ENCODE results near the gene DAB2IP.

Gene DAB2IP

DNA sequence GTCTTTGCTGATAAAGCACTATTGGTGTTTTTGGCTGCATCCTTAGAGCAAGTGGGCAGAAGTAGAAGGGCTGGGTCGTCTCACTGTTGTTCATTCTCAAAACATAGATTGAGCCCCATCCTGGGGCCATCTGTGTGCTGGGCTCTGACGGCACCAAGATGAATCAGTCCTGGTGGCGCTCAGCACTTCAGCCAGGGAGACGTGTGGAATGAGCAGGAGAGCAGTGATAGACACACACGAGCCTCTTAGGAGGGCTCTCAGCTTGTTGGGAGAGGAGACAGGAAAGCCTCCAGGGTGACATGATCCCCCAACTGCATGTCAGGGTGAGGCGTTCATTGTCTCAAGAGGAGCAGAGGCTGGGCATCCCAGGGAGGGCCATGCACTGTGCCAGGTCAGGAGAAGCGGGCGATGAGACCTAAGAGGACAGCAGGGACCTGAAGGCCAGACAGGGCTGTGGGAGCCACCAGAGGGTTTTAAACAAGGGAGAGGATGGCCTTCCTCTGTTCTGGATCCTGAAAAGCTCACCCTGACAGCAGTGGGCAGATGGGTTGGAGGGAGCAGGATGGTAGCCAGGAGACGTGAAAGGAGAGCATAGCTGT is 115.8 kb downstream of the DAB2IP start:
- DNase-seq = no peak

DNA sequence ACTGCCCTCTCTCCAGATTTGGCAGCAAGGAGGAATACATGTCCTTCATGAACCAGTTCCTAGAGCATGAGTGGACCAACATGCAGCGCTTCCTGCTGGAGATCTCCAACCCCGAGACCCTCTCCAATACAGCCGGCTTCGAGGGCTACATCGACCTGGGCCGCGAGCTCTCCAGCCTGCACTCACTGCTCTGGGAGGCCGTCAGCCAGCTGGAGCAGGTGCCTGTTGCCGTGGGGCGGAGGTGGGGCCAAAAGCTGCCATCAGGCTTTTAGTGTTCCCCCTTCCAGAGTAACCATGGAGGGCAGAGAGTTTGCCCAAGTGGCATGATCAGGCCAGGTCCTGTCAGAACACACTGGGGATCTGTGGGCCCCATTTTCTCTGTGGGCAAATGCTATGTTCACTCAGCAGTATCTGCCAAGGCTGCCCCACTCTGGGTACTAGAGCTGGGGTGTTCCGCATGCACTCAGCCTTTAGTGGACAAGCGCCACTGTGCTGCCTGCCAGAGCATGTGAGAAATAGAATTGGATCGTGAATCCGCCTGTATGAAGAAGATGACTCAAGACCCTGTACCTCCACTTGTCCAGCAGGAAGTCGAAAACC is 117.1 kb downstream of the DAB2IP start:
- DNase-seq = no peak

GRCh38 chr9:121769939-121770338 is 118.5 kb downstream of the DAB2IP start:
- DNase-seq = no peak

DNA sequence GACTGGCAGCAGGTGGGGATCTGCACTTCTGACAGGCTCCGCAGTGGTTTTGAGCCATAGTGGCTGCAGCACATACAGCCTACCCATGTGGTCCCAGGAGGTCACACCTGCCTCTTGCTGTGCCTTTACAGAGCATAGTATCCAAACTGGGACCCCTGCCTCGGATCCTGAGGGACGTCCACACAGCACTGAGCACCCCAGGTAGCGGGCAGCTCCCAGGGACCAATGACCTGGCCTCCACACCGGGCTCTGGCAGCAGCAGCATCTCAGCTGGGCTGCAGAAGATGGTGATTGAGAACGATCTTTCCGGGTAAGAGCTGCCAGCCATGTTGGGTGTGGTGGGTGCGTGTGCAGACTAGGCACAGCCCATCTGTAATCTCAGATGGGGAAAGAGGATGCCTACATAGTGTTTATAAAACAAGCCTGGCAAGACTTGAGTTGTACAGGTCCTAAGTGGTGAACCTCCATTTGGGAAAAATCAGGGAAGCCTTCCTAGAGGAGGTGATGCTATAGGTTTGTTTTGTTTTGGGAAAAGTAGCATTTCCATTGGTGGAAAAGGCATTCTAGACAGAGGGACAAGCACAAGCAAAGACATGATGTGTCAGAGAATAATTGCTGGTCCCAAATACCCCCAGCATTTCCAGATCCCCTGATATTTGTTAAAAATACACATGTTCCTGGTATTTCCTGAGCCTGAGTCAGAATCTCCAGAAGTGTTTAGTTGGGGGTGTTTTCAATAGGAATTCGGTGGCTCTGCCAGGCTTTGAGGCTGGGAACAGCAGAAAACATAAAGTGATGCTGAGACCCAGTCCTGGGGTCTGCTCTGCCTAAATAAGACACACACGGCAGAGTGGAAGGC is 119.2 kb downstream of the DAB2IP start:
- no peak for DNase-seq

GRCh38 chr9:121771418-121771817 is 120.0 kb downstream of the DAB2IP start:
- DNase-seq = no peak

DNA sequence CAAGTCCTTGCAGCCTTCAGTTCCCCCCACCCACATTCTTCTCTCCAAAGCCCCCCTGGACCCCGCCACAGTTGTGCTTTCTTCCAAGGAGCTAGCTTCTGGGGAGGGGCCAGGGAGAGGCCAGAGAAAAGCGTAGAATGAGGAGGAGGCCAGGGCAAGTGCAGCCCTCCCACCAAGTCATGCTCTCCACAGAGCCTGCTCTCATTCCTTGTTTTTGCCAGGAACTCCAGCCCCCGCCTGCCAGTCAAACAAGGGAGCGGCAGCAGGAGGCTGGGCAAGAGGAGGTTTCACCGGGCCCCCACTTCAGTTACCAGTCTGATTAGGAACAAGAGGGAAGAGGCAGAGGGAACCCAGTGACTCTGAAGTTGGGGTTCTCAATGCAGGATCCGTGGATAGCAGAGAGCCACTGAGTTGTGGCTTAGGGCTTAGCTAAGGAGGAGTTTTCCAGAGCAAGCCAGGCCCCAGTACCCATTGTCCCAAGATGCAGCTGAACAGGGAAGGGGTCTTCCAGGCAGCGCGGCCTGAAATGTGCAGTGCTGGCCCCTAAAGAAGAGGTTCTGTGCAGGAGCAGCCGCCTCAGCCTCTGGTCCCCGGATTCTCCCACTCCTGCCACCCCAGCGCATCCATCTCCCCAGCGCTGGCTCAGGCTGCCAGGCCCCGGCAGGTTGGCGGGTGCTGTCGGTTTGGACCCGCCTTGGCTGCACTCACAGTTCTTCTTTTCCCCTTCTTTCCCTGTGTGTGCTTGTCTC is 120.6 kb downstream of the DAB2IP start:
- DNase-seq = no peak

- DNase-seq = no peak
These were observed 121.3 kb downstream of the DAB2IP start for GRCh38 chr9:121772600-121773285.

DNA sequence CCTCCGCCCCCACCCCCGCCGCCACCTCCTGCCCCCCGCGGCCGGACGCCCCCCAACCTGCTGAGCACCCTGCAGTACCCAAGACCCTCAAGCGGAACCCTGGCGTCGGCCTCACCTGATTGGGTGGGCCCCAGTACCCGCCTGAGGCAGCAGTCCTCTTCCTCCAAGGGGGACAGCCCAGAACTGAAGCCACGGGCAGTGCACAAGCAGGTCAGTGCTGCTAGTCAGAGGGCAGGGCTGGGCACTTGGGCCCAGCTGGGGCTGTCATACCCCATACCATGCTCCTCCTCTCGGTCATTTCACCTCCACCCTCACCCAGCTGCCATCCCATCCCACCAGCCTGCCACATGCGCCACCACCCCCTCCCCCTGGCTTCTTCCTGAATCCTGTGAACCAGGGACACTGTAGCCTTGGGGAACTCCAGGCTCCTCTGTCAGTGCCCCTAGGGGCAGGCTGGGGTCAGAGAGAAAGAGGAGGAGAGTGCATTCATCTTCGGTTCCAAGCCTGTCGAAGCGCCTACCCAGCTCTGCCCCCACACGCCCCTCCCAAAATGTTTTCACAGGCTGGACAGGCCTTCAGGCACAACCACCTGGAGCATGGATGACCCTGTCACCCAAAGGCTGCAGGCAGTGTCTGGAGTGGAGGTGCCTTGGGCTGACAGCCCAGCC is 122.0 kb downstream of the DAB2IP start:
- DNase-seq = no peak

- DNase-seq = no peak
These were observed 122.7 kb downstream of the DAB2IP start for GRCh38 chr9:121773954-121774714.

- DNase-seq = no peak
These were observed 123.5 kb downstream of the DAB2IP start for GRCh38 chr9:121774715-121775613.

- no peak for DNase-seq
These were observed 124.7 kb downstream of the DAB2IP start for GRCh38 chr9:121776001-121776738.

DNA sequence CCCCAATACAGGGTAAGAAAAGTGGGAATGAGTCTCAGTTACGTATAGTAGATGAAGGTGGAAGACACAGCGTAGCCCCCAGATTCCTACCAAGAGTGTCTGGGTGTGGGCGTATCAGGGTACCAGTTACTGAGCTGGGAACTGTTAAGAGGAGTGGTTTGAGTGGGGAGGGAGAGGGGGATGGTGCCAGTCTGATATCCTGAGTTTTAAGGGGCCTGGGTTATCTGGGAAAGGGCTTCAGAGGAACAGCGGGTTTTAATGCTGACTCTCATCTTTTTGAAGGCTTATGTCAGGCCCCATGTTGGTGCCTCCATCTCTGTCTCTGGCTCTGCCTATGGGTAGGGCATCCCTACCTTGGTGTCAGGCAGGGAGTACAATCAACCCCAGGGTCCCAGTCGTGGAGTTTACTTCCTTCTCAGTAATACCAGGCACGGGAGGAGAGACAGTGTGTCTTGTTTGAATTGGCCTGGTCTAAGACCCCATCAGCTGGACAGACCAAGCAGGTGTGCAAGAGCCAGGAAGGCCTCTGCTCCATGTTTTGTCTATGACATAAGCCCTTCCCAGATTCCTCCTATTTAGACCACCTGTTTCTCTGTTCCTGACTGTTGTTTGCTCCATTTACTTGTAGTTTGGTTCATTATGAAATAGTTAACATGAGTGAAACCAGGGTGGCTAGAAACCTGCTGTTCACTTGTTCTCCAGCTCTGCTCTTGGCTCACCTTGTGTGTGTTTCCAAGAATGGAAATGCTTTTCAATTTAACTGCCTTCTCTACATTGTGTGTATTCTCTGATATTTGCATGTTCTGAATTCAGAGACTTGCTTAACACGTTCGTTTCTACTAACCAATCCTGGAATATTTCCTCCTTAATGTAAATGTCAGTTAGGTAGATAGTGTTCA is 125.6 kb downstream of the DAB2IP start:
- DNase-seq = no peak

DNA sequence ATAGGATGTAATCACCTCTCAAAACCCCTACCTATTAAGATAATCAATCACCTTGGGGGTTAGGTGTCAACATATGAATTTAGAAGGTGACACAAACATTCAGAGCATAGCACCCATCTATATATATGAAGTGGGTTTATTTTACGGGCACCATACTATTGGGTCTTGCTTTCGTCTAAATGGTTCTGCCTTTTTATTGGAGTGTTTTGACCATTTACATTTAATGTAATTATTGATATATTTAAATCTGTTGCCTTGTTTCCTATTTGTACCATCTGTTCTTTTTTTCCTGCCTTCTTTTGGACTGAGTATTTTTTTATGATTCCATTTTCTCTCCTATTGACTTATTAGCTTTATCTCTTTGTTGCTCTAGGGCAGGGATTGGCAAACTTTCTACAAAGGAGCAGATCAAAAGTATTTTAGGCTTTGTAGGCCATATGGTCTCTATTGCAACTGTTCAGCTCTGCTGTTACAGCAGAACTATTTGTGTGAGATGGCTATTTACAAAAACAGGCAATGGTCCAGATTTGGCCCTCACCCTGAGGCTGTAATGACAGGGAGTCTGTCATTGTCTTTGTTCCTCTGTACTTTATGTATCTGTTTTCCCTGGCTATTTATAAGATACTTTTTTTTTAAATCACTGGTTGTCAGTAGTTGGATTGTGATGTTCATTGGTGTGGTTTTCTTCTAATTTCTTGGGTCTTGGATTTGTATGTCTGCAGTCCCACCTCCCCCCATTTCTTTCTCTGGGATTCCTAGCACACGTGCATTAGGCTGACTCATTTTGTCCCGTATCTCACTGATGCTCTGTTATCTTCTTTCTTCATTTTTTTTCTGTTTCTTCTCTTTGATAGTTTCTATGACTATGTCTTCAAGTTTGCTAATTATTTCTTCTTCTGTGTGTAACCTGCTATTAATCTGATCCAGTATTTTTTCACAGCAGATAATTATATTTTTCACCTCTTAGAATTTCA is 127.1 kb downstream of the DAB2IP start:
- DNase-seq = no peak

DNA sequence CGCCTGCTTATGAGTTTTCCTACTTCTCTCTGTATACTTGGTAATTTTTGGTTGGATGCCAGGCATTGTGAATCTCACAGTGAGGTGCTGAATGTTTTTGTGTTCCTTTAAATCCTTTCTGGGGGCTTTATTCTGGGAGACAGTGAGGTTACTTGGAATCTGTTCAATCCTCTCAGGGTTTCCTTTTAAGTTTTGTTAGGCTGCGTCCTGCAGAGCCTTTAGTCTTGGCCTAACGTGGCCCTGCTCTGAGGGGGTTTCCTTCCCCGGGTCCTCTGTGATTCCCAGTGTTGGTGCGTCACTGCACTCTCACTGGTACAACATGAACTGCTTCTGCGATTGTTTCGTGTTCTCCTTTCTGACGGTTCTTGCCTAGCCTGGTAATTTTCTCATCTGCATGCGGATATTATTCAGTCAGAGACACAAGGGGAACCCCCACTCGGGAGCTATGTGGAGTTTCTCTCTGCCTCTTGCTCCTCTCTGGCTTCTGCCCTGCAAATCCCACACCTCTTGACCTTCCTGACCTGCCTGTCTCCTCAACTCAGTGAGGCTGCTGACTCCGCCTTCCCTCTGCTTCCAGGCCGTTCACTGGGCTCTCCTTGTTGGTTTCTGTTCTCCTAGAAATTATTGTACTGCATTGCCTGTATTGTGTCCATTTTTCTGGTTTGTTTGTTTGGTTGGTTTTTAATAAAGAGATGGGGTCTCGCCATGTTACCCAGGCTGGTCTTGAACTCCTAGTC is 128.1 kb downstream of the DAB2IP start:
- no peak for DNase-seq

- no peak for DNase-seq
These were observed 129.0 kb downstream of the DAB2IP start for GRCh38 chr9:121780177-121781040.
